ENCODE data around the gene PDE3B.
"Not testable (repeated sequence)": the region's sequence is repeated elsewhere in the genome, so short reads cannot be mapped to it uniquely, and the experiment has no call there.

The PDE3B gene

DNA sequence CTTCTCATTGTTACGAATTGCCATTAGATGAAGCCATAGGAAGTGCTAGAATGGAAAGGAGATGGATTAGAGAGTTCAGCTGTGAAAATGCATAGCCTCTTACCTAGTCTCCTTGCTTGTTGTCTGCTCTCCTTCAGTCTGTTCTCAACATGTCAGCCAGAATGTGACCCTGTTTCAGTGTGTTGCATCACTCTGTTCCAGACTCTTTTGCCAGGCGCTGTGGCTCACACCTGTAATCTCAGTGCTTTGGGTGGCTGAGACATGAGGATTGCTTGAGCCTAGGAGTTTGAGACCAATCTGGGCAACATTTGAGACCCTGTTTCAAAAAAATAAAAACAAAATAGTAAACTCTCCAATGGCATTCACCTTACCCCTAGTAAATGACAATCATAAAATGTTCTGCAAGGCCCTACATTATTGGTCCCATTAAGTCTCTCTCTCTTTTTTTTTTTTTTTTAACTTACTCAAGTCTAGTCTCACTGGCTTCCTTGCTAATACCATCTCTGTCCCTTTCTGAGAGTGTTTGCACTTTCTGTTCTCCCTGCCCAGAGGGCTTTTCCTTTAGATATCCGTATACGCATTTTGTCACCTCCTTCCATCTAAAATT, 209.1 kb downstream of the PDE3B start:
- no peak for DNase-seq (ENCODE audit: low read depth)
- TF ChIP-seq, protein P1, sequence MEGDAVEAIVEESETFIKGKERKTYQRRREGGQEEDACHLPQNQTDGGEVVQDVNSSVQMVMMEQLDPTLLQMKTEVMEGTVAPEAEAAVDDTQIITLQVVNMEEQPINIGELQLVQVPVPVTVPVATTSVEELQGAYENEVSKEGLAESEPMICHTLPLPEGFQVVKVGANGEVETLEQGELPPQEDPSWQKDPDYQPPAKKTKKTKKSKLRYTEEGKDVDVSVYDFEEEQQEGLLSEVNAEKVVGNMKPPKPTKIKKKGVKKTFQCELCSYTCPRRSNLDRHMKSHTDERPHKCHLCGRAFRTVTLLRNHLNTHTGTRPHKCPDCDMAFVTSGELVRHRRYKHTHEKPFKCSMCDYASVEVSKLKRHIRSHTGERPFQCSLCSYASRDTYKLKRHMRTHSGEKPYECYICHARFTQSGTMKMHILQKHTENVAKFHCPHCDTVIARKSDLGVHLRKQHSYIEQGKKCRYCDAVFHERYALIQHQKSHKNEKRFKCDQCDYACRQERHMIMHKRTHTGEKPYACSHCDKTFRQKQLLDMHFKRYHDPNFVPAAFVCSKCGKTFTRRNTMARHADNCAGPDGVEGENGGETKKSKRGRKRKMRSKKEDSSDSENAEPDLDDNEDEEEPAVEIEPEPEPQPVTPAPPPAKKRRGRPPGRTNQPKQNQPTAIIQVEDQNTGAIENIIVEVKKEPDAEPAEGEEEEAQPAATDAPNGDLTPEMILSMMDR (conservative IDR thresholded peaks at IDR 0.05; ENCODE audit: low read depth, low read length): no peak
- H3K4me3 ChIP-seq (ENCODE audit: low read length): no peak overlapping the region

GRCh38 chr11:14854057-14854456, 210.5 kb downstream of the PDE3B start:
- no peak overlapping the region for H3K4me3 ChIP-seq (ENCODE audit: low read length)
- TF ChIP-seq, protein P1 (conservative IDR thresholded peaks at IDR 0.05; ENCODE audit: low read depth, low read length): no peak
- no peak for DNase-seq (ENCODE audit: low read depth)

DNA sequence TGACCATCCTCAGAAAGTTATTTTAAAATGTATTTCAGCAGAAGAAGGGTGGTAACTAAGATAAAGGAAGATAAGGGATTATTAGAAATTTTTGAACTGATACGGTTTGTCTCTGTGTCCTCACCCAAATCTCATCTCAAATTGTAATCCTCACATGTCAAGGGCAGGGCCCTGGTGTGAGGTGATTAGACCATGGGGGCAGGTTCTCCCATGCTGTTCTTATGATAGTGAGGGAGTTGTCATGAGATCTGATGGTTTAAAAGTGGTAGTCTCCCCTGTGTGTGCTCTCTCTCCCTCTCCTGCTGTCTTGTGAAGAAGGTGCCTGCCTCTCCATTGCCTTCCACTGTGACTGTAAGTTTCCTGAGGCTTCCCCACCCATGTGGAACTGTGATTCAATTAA, 212.3 kb downstream of the PDE3B start:
- H3K4me3 ChIP-seq (ENCODE audit: low read length): no peak overlapping the region
- DNase-seq (ENCODE audit: low read depth): no peak
- TF ChIP-seq, protein P1 (conservative IDR thresholded peaks at IDR 0.05; ENCODE audit: low read depth, low read length): no peak

- TF ChIP-seq, protein P1 (conservative IDR thresholded peaks at IDR 0.05; ENCODE audit: low read depth, low read length): no peak
- H3K4me3 ChIP-seq (ENCODE audit: low read length): no peak overlapping the region
- DNase-seq (ENCODE audit: low read depth): no peak
Observed at GRCh38 chr11:14857621-14858020, 214.0 kb downstream of the PDE3B start.

- H3K4me3 ChIP-seq (ENCODE audit: low read length): no peak overlapping the region
- TF ChIP-seq, protein P1 (conservative IDR thresholded peaks at IDR 0.05; ENCODE audit: low read depth, low read length): no peak
- no peak for DNase-seq (ENCODE audit: low read depth)
Observed at GRCh38 chr11:14858404-14858803, 214.8 kb downstream of the PDE3B start.

DNA sequence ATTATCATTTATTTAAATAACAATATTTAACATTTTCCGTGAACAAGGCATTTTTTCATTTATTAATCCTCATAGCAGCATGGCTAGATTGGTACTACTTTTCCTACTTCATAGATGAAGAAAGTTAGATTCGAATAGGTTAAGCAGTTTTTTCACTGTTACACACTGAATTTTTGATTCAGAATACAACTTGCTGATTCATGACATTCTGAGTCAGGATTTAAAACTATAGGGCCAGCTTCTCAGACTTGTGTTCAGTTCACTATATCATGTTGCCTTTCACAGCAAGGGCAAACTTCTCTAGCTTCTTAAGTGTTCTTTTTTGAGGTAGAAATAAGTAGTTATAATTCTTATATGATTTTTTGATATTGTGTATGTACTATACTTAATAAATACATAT, 216.9 kb downstream of the PDE3B start:
- TF ChIP-seq, protein P1 (conservative IDR thresholded peaks at IDR 0.05; ENCODE audit: low read depth, low read length): no peak

GRCh38 chr11:14861680-14862079, 218.1 kb downstream of the PDE3B start:
- DNase-seq (ENCODE audit: low read depth): no peak
- TF ChIP-seq, protein P1 (conservative IDR thresholded peaks at IDR 0.05; ENCODE audit: low read depth, low read length): no peak
- H3K4me3 ChIP-seq (ENCODE audit: low read length): no peak overlapping the region

More for the DNA sequence above, 216.9 kb downstream of the PDE3B start:
- no peak overlapping the region for H3K4me3 ChIP-seq (ENCODE audit: low read length)
- DNase-seq (ENCODE audit: low read depth): no peak

DNA sequence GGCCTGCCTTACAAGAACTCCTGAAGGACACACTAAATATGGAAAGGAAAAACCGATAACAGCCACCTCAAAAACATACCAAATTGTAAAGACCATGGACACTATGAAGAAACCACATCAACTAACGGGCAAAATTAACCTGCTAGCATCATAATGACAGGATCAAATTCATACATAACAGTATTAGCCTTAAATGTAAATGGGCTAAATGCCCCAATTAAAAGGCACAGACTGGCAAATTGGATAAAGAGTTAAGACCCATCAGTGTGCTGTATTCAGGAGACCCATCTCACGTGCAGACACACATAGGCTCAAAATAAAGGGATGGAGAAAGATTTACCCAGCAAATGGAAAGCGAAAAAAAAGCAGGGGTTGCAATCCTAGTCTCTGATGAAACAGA, 220.2 kb downstream of the PDE3B start:
- not testable (repeated sequence) for H3K4me3 ChIP-seq (ENCODE audit: low read length); DNase-seq (ENCODE audit: low read depth)

Measured in retinal pigment epithelial cell (primary cell).